ENCODE measurements around the gene GH1.

Gene GH1

GRCh38 chr17:63944736-63945499 lies 26.3 kb upstream of the GH1 start:
- DNase-seq (ENCODE audit: low read depth) = no peak

GRCh38 chr17:63943745-63944144 lies 25.1 kb upstream of the GH1 start:
- DNase-seq (ENCODE audit: low read depth) = no peak

- no peak for DNase-seq (ENCODE audit: low read depth)
These were observed 23.8 kb upstream of the GH1 start for GRCh38 chr17:63942309-63942985.

- DNase-seq (ENCODE audit: low read depth) = no peak
These were observed 23.1 kb upstream of the GH1 start for GRCh38 chr17:63941751-63942150.

GRCh38 chr17:63941162-63941561 lies 22.5 kb upstream of the GH1 start:
- no peak for DNase-seq (ENCODE audit: low read depth)

GRCh38 chr17:63940584-63940983 lies 21.9 kb upstream of the GH1 start:
- DNase-seq (ENCODE audit: low read depth) = no peak

GRCh38 chr17:63939884-63940283 lies 21.2 kb upstream of the GH1 start:
- no peak for DNase-seq (ENCODE audit: low read depth)

GRCh38 chr17:63939401-63939800 lies 20.8 kb upstream of the GH1 start:
- no peak for DNase-seq (ENCODE audit: low read depth)

- DNase-seq (ENCODE audit: low read depth) = no peak
These were observed 19.3 kb upstream of the GH1 start for GRCh38 chr17:63937920-63938319.

GRCh38 chr17:63937319-63937718 lies 18.7 kb upstream of the GH1 start:
- DNase-seq (ENCODE audit: low read depth) = no peak

- no peak for DNase-seq (ENCODE audit: low read depth)
These were observed 15.8 kb upstream of the GH1 start for GRCh38 chr17:63934183-63935112.

- DNase-seq (ENCODE audit: low read depth) = no peak
These were observed 15.0 kb upstream of the GH1 start for GRCh38 chr17:63933598-63933997.

- no peak for DNase-seq (ENCODE audit: low read depth)
These were observed 14.1 kb upstream of the GH1 start for GRCh38 chr17:63932721-63933120.

GRCh38 chr17:63931981-63932561 lies 13.4 kb upstream of the GH1 start, which contains the start of gene CD79B:
TSS of gene CD79B (minus strand) at chr17:63932331. CDS start at chr17:63932261, 70 bp downstream.
- DNase-seq (ENCODE audit: low read depth) = no peak

- no peak for DNase-seq (ENCODE audit: low read depth)
These were observed 12.4 kb upstream of the GH1 start for GRCh38 chr17:63930951-63931575.

- DNase-seq (ENCODE audit: low read depth) = no peak
These were observed 11.5 kb upstream of the GH1 start for GRCh38 chr17:63929860-63930766.

GRCh38 chr17:63928966-63929695 lies 10.5 kb upstream of the GH1 start:
- DNase-seq (ENCODE audit: low read depth) = no peak

- no peak for DNase-seq (ENCODE audit: low read depth)
These were observed 9.6 kb upstream of the GH1 start for GRCh38 chr17:63928172-63928666.

GRCh38 chr17:63927464-63928171 lies 9.0 kb upstream of the GH1 start:
- DNase-seq (ENCODE audit: low read depth) = no peak
